HepG2 (cell line): Measurements from ENCODE around the gene WNK4. TPM values are rescaled to one million over a fixed set of nuclear protein-coding genes. Genes with fewer than 3 reads are reported as not detected.
A peak's percentile ranks its signal among the peaks of the same experiment; 100 is the strongest.

ENCODE experiments used
- DNMT3B ChIP-seq: conservative IDR thresholded peaks from 2 replicates; pipeline ENCODE4 v1.6.1; 2016; ENCODE audit warnings: missing biosample characterization, control low read depth
- ELF1 ChIP-seq: sonication (generic); formaldehyde crosslinking; IDR thresholded peaks from 2 replicates; pipeline ENCODE4 v1.4.0; 2020; ENCODE audit warnings: missing genetic modification reagents
- FOXA1 ChIP-seq, 2 experiments: fragments of 450-650 bp in 1 of 2; sonication (generic) in 1 of 2; formaldehyde crosslinking in 1 of 2; IDR thresholded peaks; 2 replicates each; pipeline versions ENCODE4 v1.4.0 to v1.6.1; 2016 to 2020; ENCODE audit warnings: missing genetic modification reagents in 1 of 2
- GABPA ChIP-seq, 2 experiments: IDR thresholded peaks; 2 replicates each; pipeline ENCODE4 v1.6.1; 2011 to 2016; ENCODE audit warnings: low read depth in 2 of 2, low read length in 1 of 2, missing biosample characterization in 1 of 2, missing genetic modification characterization in 1 of 2
- HMG20A ChIP-seq: IDR thresholded peaks from 2 replicates; pipeline ENCODE4 v1.6.1; 2016; ENCODE audit warnings: borderline replicate concordance
- NCOR1 ChIP-seq: fragments of 200-600 bp; sonication (generic); IDR thresholded peaks from 2 replicates; pipeline ENCODE4 v1.7.0; 2017; ENCODE audit warnings: antibody characterized with exemption, low read length, borderline replicate concordance
- PAX8 ChIP-seq: sonication (generic); formaldehyde crosslinking; IDR thresholded peaks from 2 replicates; pipeline ENCODE4 v1.8.0; 2022; ENCODE audit warnings: mild to moderate bottlenecking, missing genetic modification reagents, borderline replicate concordance
- RFXANK ChIP-seq: IDR thresholded peaks from 2 replicates; pipeline ENCODE4 v1.6.1; 2016
- SIN3A ChIP-seq: IDR thresholded peaks from 2 replicates; pipeline ENCODE4 v1.6.1; 2011; ENCODE audit warnings: low read depth, mild to moderate bottlenecking, control low read depth, low read length, borderline replicate concordance
- TGIF2 ChIP-seq: IDR thresholded peaks from 2 replicates; pipeline ENCODE4 v1.6.1; 2016; ENCODE audit warnings: control low read depth, missing compliant biosample characterization
- WIZ ChIP-seq: sonication (generic); formaldehyde crosslinking; IDR thresholded peaks from 2 replicates; pipeline ENCODE4 v1.5.1; 2020; ENCODE audit warnings: mild to moderate bottlenecking, missing genetic modification reagents
- ZBTB1 ChIP-seq: sonication (generic); formaldehyde crosslinking; IDR thresholded peaks from 2 replicates; pipeline ENCODE4 v1.4.0; 2020; ENCODE audit warnings: missing genetic modification reagents, borderline replicate concordance
- ZFP36L1 ChIP-seq: sonication (generic); formaldehyde crosslinking; IDR thresholded peaks from 2 replicates; pipeline ENCODE4 v1.8.0; 2022; ENCODE audit warnings: mild to moderate bottlenecking, missing genetic modification reagents, moderate library complexity
- ZNF562 ChIP-seq: sonication (generic); formaldehyde crosslinking; IDR thresholded peaks from 2 replicates; pipeline ENCODE4 v1.8.0; 2022; ENCODE audit warnings: missing genetic modification reagents, borderline replicate concordance
- ZNF709 ChIP-seq: sonication (generic); formaldehyde crosslinking; IDR thresholded peaks from 2 replicates; pipeline ENCODE4 v1.5.0; 2020; ENCODE audit warnings: mild to moderate bottlenecking, missing genetic modification reagents
- ZSCAN9 ChIP-seq: IDR thresholded peaks from 2 replicates; pipeline ENCODE4 v1.6.1; 2016; ENCODE audit warnings: borderline replicate concordance
- polyA plus RNA-seq, 8 experiments: library from polyadenylated mRNA; depleted of rRNA in 3 of 8; stranded (reverse) in 7 of 8; unstranded in 1 of 8; fragments of >200 nt; fragmentation: Illumina TruSeq in 4 of 8; extraction: Trizol in 4 of 8; gene quantifications; 2 replicates each; pipeline versions ENCODE4 v1.2.1 to v1.2.3, GENCODE V29; 2011 to 2016; ENCODE audit warnings: low read depth in 4 of 8, missing spikeins in 1 of 8, mixed read lengths in 1 of 8; ENCODE audit not compliant: insufficient read depth in 1 of 8
- total RNA-seq, 5 experiments: library from RNA; depleted of rRNA; stranded (reverse); fragments of >200 nt; fragmentation: Illumina TruSeq; extraction: Trizol; gene quantifications; 2 replicates each; pipeline ENCODE4 v1.2.3, GENCODE V29; 2016; ENCODE audit warnings: low read depth in 1 of 5
- TF ChIP-seq, protein P1 (sequence below): IDR thresholded peaks from 2 replicates; pipeline ENCODE4 v1.6.1; 2012; ENCODE audit warnings: inconsistent platforms
- TF ChIP-seq, protein P2 (sequence below): sonication (generic); formaldehyde crosslinking; IDR thresholded peaks from 2 replicates; pipeline ENCODE4 v1.4.0; 2020; ENCODE audit warnings: missing genetic modification reagents
- TF ChIP-seq, protein P3 (sequence below): sonication (generic); formaldehyde crosslinking; conservative IDR thresholded peaks from 2 replicates; pipeline ENCODE4 v1.4.0; 2020; ENCODE audit warnings: mild to moderate bottlenecking, missing genetic modification reagents, moderate library complexity

Gene WNK4
- total and polyA plus RNA-seq, 2 of the 13 experiments (the other 11 are each of a cell fraction or from before 2014, with no cell fraction given): 2.7 to 13.7 TPM

DNA sequence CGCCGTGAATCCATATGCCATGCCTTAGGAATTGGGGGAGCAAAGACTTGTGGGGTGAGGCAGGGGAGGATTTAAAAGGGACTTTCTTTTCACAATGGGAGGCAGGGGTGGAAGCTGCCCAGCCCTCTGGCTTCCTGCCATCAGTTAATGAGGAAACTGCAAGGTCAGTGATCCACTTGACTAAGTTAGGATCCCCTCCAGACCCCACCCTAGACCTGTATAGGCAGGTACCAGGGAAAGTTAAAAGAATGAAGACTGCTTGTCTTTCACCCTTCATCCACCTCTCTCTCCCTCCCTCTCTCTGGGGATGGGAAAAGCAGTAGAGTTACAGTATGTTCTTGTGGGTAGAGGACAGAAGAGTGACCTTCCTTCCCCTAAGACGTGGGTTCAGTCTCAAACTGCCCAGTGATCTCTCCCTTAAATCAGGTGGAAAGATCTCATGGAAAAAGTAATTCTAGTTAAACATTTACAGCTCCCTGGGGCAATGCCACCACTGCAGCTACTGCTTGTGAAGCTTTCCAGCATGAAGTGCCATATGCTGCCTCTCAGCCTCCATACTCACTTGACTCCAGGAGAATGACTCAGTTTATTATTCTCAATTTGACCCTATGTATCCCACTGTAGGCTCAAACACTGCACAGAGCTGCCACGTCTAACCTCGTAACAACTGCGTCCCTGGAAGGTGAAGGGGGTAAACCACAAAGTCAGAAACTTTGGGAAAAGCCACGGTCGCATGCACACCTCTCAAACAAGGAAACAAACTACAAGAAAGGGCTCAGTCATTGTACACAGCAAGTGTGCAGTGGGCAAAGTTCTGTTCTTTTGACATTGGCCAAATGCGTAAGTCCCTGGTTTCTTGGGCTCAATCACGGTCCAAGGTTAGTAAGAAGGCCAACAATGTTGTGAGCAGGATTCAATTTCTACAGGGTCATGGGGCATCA, 16.9 kb downstream of the WNK4 start (continued):
- TF ChIP-seq ZFP36L1 (CRISPR knock-in tag) (peak; percentile 81; the same call in 1 of the 2 replicates), GABPA (IDR thresholded peaks at IDR 0.05; ENCODE audit: low read depth, low read length) (no peak), GABPA (CRISPR knock-in tag; IDR thresholded peaks at IDR 0.05; ENCODE audit: low read depth) (peak; percentile 14; the same call in 1 of the 2 replicates), WIZ (CRISPR knock-in tag) (0 out of 2 replicates have a peak, but pooled peaks have one; percentile 17), ZNF709 (CRISPR knock-in tag) (no peak; the same call in 1 of the 2 replicates), ZBTB1 (CRISPR knock-in tag) (no peak), RFXANK (CRISPR knock-in tag) (0 out of 2 replicates have a peak, but pooled peaks have one; percentile 39), SIN3A (peak; percentile 42; the same call in 1 of the 2 replicates), ZSCAN9 (no peak; the same call in 1 of the 2 replicates), ZNF562 (CRISPR knock-in tag) (no peak), NCOR1 (peak; percentile 41; the same call in 1 of the 2 replicates), DNMT3B (CRISPR knock-in tag) (0 out of 2 replicates have a peak, but pooled peaks have one; percentile 84), FOXA1 (IDR thresholded peaks at IDR 0.05) (no peak), FOXA1 (CRISPR knock-in tag; IDR thresholded peaks at IDR 0.05) (0 out of 2 replicates have a peak, but pooled peaks have one; percentile 7), HMG20A (peak; percentile 21; the same call in 1 of the 2 replicates), ELF1 (CRISPR knock-in tag) (no peak), TGIF2 (CRISPR knock-in tag) (peak; percentile 12; the same call in 1 of the 2 replicates), PAX8 (0 out of 2 replicates have a peak, but pooled peaks have one; percentile 69)
- TF ChIP-seq, protein P1, sequence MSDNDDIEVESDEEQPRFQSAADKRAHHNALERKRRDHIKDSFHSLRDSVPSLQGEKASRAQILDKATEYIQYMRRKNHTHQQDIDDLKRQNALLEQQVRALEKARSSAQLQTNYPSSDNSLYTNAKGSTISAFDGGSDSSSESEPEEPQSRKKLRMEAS: peak; percentile 43; the same call in 1 of the 2 replicates
- TF ChIP-seq, protein P2, sequence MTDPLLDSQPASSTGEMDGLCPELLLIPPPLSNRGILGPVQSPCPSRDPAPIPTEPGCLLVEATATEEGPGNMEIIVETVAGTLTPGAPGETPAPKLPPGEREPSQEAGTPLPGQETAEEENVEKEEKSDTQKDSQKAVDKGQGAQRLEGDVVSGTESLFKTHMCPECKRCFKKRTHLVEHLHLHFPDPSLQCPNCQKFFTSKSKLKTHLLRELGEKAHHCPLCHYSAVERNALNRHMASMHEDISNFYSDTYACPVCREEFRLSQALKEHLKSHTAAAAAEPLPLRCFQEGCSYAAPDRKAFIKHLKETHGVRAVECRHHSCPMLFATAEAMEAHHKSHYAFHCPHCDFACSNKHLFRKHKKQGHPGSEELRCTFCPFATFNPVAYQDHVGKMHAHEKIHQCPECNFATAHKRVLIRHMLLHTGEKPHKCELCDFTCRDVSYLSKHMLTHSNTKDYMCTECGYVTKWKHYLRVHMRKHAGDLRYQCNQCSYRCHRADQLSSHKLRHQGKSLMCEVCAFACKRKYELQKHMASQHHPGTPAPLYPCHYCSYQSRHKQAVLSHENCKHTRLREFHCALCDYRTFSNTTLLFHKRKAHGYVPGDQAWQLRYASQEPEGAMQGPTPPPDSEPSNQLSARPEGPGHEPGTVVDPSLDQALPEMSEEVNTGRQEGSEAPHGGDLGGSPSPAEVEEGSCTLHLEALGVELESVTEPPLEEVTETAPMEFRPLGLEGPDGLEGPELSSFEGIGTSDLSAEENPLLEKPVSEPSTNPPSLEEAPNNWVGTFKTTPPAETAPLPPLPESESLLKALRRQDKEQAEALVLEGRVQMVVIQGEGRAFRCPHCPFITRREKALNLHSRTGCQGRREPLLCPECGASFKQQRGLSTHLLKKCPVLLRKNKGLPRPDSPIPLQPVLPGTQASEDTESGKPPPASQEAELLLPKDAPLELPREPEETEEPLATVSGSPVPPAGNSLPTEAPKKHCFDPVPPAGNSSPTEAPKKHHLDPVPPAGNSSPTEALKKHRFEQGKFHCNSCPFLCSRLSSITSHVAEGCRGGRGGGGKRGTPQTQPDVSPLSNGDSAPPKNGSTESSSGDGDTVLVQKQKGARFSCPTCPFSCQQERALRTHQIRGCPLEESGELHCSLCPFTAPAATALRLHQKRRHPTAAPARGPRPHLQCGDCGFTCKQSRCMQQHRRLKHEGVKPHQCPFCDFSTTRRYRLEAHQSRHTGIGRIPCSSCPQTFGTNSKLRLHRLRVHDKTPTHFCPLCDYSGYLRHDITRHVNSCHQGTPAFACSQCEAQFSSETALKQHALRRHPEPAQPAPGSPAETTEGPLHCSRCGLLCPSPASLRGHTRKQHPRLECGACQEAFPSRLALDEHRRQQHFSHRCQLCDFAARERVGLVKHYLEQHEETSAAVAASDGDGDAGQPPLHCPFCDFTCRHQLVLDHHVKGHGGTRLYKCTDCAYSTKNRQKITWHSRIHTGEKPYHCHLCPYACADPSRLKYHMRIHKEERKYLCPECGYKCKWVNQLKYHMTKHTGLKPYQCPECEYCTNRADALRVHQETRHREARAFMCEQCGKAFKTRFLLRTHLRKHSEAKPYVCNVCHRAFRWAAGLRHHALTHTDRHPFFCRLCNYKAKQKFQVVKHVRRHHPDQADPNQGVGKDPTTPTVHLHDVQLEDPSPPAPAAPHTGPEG: peak; percentile 68; the same call in 1 of the 2 replicates
- TF ChIP-seq, protein P3, sequence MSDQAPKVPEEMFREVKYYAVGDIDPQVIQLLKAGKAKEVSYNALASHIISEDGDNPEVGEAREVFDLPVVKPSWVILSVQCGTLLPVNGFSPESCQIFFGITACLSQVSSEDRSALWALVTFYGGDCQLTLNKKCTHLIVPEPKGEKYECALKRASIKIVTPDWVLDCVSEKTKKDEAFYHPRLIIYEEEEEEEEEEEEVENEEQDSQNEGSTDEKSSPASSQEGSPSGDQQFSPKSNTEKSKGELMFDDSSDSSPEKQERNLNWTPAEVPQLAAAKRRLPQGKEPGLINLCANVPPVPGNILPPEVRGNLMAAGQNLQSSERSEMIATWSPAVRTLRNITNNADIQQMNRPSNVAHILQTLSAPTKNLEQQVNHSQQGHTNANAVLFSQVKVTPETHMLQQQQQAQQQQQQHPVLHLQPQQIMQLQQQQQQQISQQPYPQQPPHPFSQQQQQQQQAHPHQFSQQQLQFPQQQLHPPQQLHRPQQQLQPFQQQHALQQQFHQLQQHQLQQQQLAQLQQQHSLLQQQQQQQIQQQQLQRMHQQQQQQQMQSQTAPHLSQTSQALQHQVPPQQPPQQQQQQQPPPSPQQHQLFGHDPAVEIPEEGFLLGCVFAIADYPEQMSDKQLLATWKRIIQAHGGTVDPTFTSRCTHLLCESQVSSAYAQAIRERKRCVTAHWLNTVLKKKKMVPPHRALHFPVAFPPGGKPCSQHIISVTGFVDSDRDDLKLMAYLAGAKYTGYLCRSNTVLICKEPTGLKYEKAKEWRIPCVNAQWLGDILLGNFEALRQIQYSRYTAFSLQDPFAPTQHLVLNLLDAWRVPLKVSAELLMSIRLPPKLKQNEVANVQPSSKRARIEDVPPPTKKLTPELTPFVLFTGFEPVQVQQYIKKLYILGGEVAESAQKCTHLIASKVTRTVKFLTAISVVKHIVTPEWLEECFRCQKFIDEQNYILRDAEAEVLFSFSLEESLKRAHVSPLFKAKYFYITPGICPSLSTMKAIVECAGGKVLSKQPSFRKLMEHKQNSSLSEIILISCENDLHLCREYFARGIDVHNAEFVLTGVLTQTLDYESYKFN (CRISPR knock-in tag): peak; percentile 52
